Endothelial cell of umbilical vein (primary cell): ENCODE results near the gene TANGO2.

Source experiments
- MAX ChIP-seq: IDR thresholded peaks from 2 replicates; pipeline ENCODE4 v1.6.1; 2011; ENCODE audit not compliant: insufficient read depth, insufficient read length
- POLR2A ChIP-seq: IDR thresholded peaks from 2 replicates; pipeline ENCODE4 v1.6.1; 2012; ENCODE audit warnings: low read depth, mild to moderate bottlenecking, control low read depth, low read length
- POLR2AphosphoS5 ChIP-seq: IDR thresholded peaks from 2 replicates; pipeline ENCODE4 v1.6.1; 2012; ENCODE audit warnings: low read depth, mild to moderate bottlenecking, control low read depth, low read length, moderate library complexity; ENCODE audit not compliant: insufficient read depth

- TF ChIP-seq POLR2AphosphoS5 (no peak), POLR2A (no peak), MAX (no peak)
Measured at GRCh38 chr22:19972652-19973550, 48.0 kb upstream of the TANGO2 start.
